Trophoblast cell (in vitro differentiated cells and primary cell): ENCODE data around the gene SNAPC4.
A peak's percentile ranks its signal among the peaks of the same experiment; 100 is the strongest.

Experiments
- DNase-seq, 2 donors: peaks; one replicate each; pipeline ENCODE4 v3.0.0-alpha.2; 2016
- H2AFZ ChIP-seq: 2 replicates; pipeline ENCODE4 v1.6.1; 2013; ENCODE audit warnings: low read length, moderate library complexity, mild to moderate bottlenecking; ENCODE audit not compliant: insufficient read depth, poor library complexity
- H2AK5ac ChIP-seq: 2 replicates; pipeline ENCODE4 v1.6.1; 2013; ENCODE audit warnings: mild to moderate bottlenecking, low read length
- H2BK120ac ChIP-seq: 2 replicates; pipeline ENCODE4 v1.6.1; 2013; ENCODE audit warnings: low read length, mild to moderate bottlenecking, moderate library complexity; ENCODE audit not compliant: insufficient read depth, poor library complexity
- H2BK12ac ChIP-seq: 2 replicates; pipeline ENCODE4 v1.6.1; 2013; ENCODE audit warnings: mild to moderate bottlenecking, low read length, moderate library complexity
- H2BK5ac ChIP-seq: 2 replicates; pipeline ENCODE4 v1.6.1; 2013; ENCODE audit warnings: low read length, low read depth, moderate library complexity, mild to moderate bottlenecking; ENCODE audit not compliant: poor library complexity
- H3K14ac ChIP-seq: 2 replicates; pipeline ENCODE4 v1.6.1; 2013; ENCODE audit warnings: mild to moderate bottlenecking, low read length
- H3K18ac ChIP-seq: 2 replicates; pipeline ENCODE4 v1.6.1; 2013; ENCODE audit warnings: mild to moderate bottlenecking, low read length
- H3K23ac ChIP-seq: 2 replicates; pipeline ENCODE4 v1.6.1; 2013; ENCODE audit warnings: low read length
- H3K27ac ChIP-seq: 2 replicates; pipeline ENCODE4 v1.5.1; 2013; ENCODE audit warnings: low read depth, mild to moderate bottlenecking, inconsistent platforms, low read length, moderate library complexity
- H3K27me3 ChIP-seq: 2 replicates; pipeline ENCODE4 v1.6.1; 2013; ENCODE audit warnings: inconsistent platforms, mild to moderate bottlenecking, low read length, moderate library complexity; ENCODE audit not compliant: insufficient read depth
- H3K36me3 ChIP-seq, 2 experiments: 1 replicate in 1 of 2; 2 replicates in 1 of 2; pipeline ENCODE4 v1.6.1; 2013; ENCODE audit warnings: low read length in 2 of 2, mild to moderate bottlenecking in 2 of 2, moderate library complexity in 1 of 2; ENCODE audit not compliant: insufficient read depth in 2 of 2, control insufficient read depth in 1 of 2
- H3K4ac ChIP-seq: 2 replicates; pipeline ENCODE4 v1.6.1; 2013; ENCODE audit warnings: low read depth, mild to moderate bottlenecking, low read length, moderate library complexity
- H3K4me1 ChIP-seq, 2 experiments: 1 replicate in 1 of 2; 2 replicates in 1 of 2; pipeline ENCODE4 v1.6.1; 2013; ENCODE audit warnings: low read length in 2 of 2, mild to moderate bottlenecking in 2 of 2, moderate library complexity in 1 of 2; ENCODE audit not compliant: insufficient read depth in 2 of 2, control insufficient read depth in 1 of 2
- H3K4me2 ChIP-seq: 2 replicates; pipeline ENCODE4 v1.6.1; 2013; ENCODE audit warnings: inconsistent platforms, mild to moderate bottlenecking, low read length, moderate library complexity
- H3K4me3 ChIP-seq: 2 replicates; pipeline ENCODE4 v1.5.1; 2013; ENCODE audit warnings: mild to moderate bottlenecking, low read depth, low read length, inconsistent platforms
- H3K79me1 ChIP-seq: one replicate; pipeline ENCODE4 v1.6.1; 2013; ENCODE audit warnings: low read length
- H3K79me2 ChIP-seq: 2 replicates; pipeline ENCODE4 v1.6.1; 2013; ENCODE audit warnings: low read length, mild to moderate bottlenecking; ENCODE audit not compliant: control insufficient read depth, insufficient read depth, poor library complexity
- H3K9ac ChIP-seq: 2 replicates; pipeline ENCODE4 v1.6.1; 2013; ENCODE audit warnings: mild to moderate bottlenecking, low read length
- H3K9me3 ChIP-seq: 2 replicates; pipeline ENCODE4 v1.6.1; 2013; ENCODE audit warnings: low read depth, mild to moderate bottlenecking, control low read depth, inconsistent platforms, low read length; ENCODE audit not compliant: insufficient read depth
- H4K12ac ChIP-seq: 2 replicates; pipeline ENCODE4 v1.6.1; 2013; ENCODE audit warnings: low read depth, mild to moderate bottlenecking, low read length, moderate library complexity
- H4K8ac ChIP-seq: 2 replicates; pipeline ENCODE4 v1.6.1; 2013; ENCODE audit warnings: low read depth, mild to moderate bottlenecking, low read length, moderate library complexity
- H4K91ac ChIP-seq: one replicate; pipeline ENCODE4 v1.6.1; 2013; ENCODE audit warnings: low read depth, mild to moderate bottlenecking, low read length, moderate library complexity
- WGBS: extraction: QIAGEN DNeasy Blood & Tissue Kit; methylation state at CpG from one replicate; pipeline ENCODE4 v1.1.7; 2013; ENCODE audit warnings: missing lambda C conversion rate; ENCODE audit not compliant: insufficient read length, insufficient coverage; ENCODE audit errors: extremely low coverage; 5-methylcytosine and 5-hydroxymethylcytosine counted together

SNAPC4 gene

GRCh38 chr9:136434580-136435169, 34.7 kb upstream of the SNAPC4 start:
- Histone ChIP-seq H3K27me3 (no peaks in the 10 kb centered on the region), H3K79me2 (peaks cover 9% of the 10 kb centered on the region), H3K9ac (no peak overlapping the region), H3K4ac (no peak overlapping the region), H3K9me3 (no peaks in the 10 kb centered on the region), H3K4me1 (peaks cover 7 to 12% of the 10 kb centered on the region in 2 experiments), H3K36me3 (peaks cover 48 to 51% of the 10 kb centered on the region in 2 experiments), H2AK5ac (no peak overlapping the region), H4K8ac (no peak overlapping the region), H2BK5ac (no peak overlapping the region), H2BK120ac (no peak overlapping the region), H2BK12ac (no peak overlapping the region), H3K4me2 (no peak overlapping the region), H3K23ac (no peak overlapping the region), H3K27ac (no peak overlapping the region), H2AFZ (no peak overlapping the region), H4K12ac (no peak overlapping the region), H3K18ac (no peak overlapping the region), H3K4me3 (no peak overlapping the region), H3K79me1 (peaks cover 7% of the 10 kb centered on the region), H3K14ac (no peak overlapping the region), H4K91ac (no peak overlapping the region)
- no CpG with 5 or more reads among the region's 17 CpGs for WGBS
- DNase-seq = no peak

GRCh38 chr9:136433849-136434579, 34.0 kb upstream of the SNAPC4 start:
- Histone ChIP-seq H3K9me3 (no peaks in the 10 kb centered on the region), H3K4ac (no peak overlapping the region), H3K36me3 (peaks cover 54 to 58% of the 10 kb centered on the region in 2 experiments), H3K4me1 (peaks cover 7 to 12% of the 10 kb centered on the region in 2 experiments), H3K14ac (no peak overlapping the region), H2BK5ac (no peak overlapping the region), H3K27me3 (no peaks in the 10 kb centered on the region), H4K12ac (no peak overlapping the region), H3K4me3 (peak overlapping the region; percentile 15), H3K27ac (no peak overlapping the region), H2BK120ac (no peak overlapping the region), H2AFZ (no peak overlapping the region), H4K91ac (no peak overlapping the region), H3K79me2 (peaks cover 6% of the 10 kb centered on the region), H3K4me2 (no peak overlapping the region), H3K9ac (no peak overlapping the region), H2AK5ac (no peak overlapping the region), H3K23ac (no peak overlapping the region), H4K8ac (no peak overlapping the region), H3K18ac (no peak overlapping the region), H3K79me1 (peaks cover 1% of the 10 kb centered on the region), H2BK12ac (no peak overlapping the region)
- no peak for DNase-seq
- WGBS = no CpG with 5 or more reads among the region's 37 CpGs

GRCh38 chr9:136433043-136433715, 33.2 kb upstream of the SNAPC4 start:
- H3K79me1 ChIP-seq = no peaks in the 10 kb centered on the region
- DNase-seq = no peak
- no peak overlapping the region for H4K8ac ChIP-seq
- H3K14ac ChIP-seq = no peak overlapping the region
- H3K4me1 ChIP-seq = peaks cover 7 to 9% of the 10 kb centered on the region in 2 experiments
- H3K9me3 ChIP-seq = no peaks in the 10 kb centered on the region
- H3K23ac ChIP-seq = no peak overlapping the region
- H2BK12ac ChIP-seq = no peak overlapping the region
- no peak overlapping the region for H3K9ac ChIP-seq
- H3K4me2 ChIP-seq = no peak overlapping the region
- H3K36me3 ChIP-seq = peaks cover 58 to 62% of the 10 kb centered on the region in 2 experiments
- H3K4ac ChIP-seq = no peak overlapping the region
- H2AK5ac ChIP-seq = no peak overlapping the region
- no peak overlapping the region for H2BK5ac ChIP-seq
- H3K27ac ChIP-seq = no peak overlapping the region
- H2BK120ac ChIP-seq = no peak overlapping the region
- H3K18ac ChIP-seq = no peak overlapping the region
- no CpG with 5 or more reads among the region's 36 CpGs for WGBS
- H3K79me2 ChIP-seq = peaks cover 2% of the 10 kb centered on the region
- no peak overlapping the region for H4K12ac ChIP-seq
- H4K91ac ChIP-seq = no peak overlapping the region
- no peak overlapping the region for H3K4me3 ChIP-seq
- H2AFZ ChIP-seq = no peak overlapping the region
- no peaks in the 10 kb centered on the region for H3K27me3 ChIP-seq

- no peaks in the 10 kb centered on the region for H3K79me1 ChIP-seq
- H3K18ac ChIP-seq = no peak overlapping the region
- H3K27me3 ChIP-seq = no peaks in the 10 kb centered on the region
- no peak overlapping the region for H4K12ac ChIP-seq
- no peak overlapping the region for H4K91ac ChIP-seq
- no peak overlapping the region for H3K4ac ChIP-seq
- H3K79me2 ChIP-seq = peaks cover 1% of the 10 kb centered on the region
- no peak overlapping the region for H3K23ac ChIP-seq
- no peak overlapping the region for H2AFZ ChIP-seq
- H2AK5ac ChIP-seq = no peak overlapping the region
- H2BK5ac ChIP-seq = no peak overlapping the region
- no peak overlapping the region for H3K9ac ChIP-seq
- DNase-seq = no peak
- H3K4me3 ChIP-seq = no peak overlapping the region
- H3K36me3 ChIP-seq = peaks cover 58 to 62% of the 10 kb centered on the region in 2 experiments
- WGBS = no CpG with 5 or more reads among the region's 26 CpGs
- H3K14ac ChIP-seq = no peak overlapping the region
- no peak overlapping the region for H2BK120ac ChIP-seq
- no peak overlapping the region for H3K27ac ChIP-seq
- H4K8ac ChIP-seq = no peak overlapping the region
- no peak overlapping the region for H3K4me2 ChIP-seq
- H2BK12ac ChIP-seq = no peak overlapping the region
- no peaks in the 10 kb centered on the region for H3K9me3 ChIP-seq
- H3K4me1 ChIP-seq = peaks cover 3% of the 10 kb centered on the region in 2 experiments
Measured at GRCh38 chr9:136432591-136432990, 32.6 kb upstream of the SNAPC4 start.
